K562 (cell line): ENCODE results near the gene WDR70. TPM values are rescaled to one million over a fixed set of nuclear protein-coding genes. Genes with fewer than 3 reads are reported as not detected.

Experiments
- ARID1B ChIP-seq: fragments of 450-650 bp; IDR thresholded peaks from 2 replicates; pipeline ENCODE4 v1.6.1; 2016; ENCODE audit warnings: antibody characterized with exemption, mild to moderate bottlenecking, inconsistent platforms
- ARID3A ChIP-seq: IDR thresholded peaks from 2 replicates; pipeline ENCODE4 v1.6.1; 2012; ENCODE audit warnings: low read depth, low read length, improper control_type of control experiment, borderline replicate concordance
- BRF2 ChIP-seq: IDR thresholded peaks from 3 replicates; pipeline ENCODE4 v1.6.1; 2011; ENCODE audit warnings: borderline replicate concordance, mild to moderate bottlenecking; ENCODE audit not compliant: insufficient read length, insufficient read depth
- ETV1 ChIP-seq: fragments of 450-650 bp; conservative IDR thresholded peaks from 2 replicates; pipeline ENCODE4 v1.6.1; 2016; ENCODE audit warnings: missing genetic modification characterization, control low read depth, low read depth, missing compliant biosample characterization
- GABPB1 ChIP-seq: sonication (generic); formaldehyde crosslinking; IDR thresholded peaks from 2 replicates; pipeline ENCODE4 v1.8.0; 2022; ENCODE audit warnings: mild to moderate bottlenecking, missing genetic modification reagents
- LCOR ChIP-seq: sonication (generic); formaldehyde crosslinking; IDR thresholded peaks from 2 replicates; pipeline ENCODE4 v1.8.0; 2022; ENCODE audit warnings: mild to moderate bottlenecking, missing genetic modification reagents
- MXI1 ChIP-seq: IDR thresholded peaks from 2 replicates; pipeline ENCODE4 v1.6.1; 2011; ENCODE audit warnings: low read depth, mild to moderate bottlenecking, improper control_type of control experiment, low read length
- NCOA4 ChIP-seq: fragments of 450-650 bp; IDR thresholded peaks from 2 replicates; pipeline ENCODE4 v1.6.1; 2018; ENCODE audit warnings: mild to moderate bottlenecking; ENCODE audit not compliant: partially characterized antibody
- NCOR1 ChIP-seq: fragments of 450-650 bp; IDR thresholded peaks from 2 replicates; pipeline ENCODE4 v1.6.1; 2016; ENCODE audit warnings: mild to moderate bottlenecking, moderate library complexity
- NR2C1 ChIP-seq, 2 experiments: fragments of 450-650 bp; IDR thresholded peaks; 2 replicates each; pipeline ENCODE4 v1.6.1; 2017; ENCODE audit warnings: mild to moderate bottlenecking in 2 of 2, antibody characterized with exemption in 1 of 2, inconsistent platforms in 1 of 2, missing compliant biosample characterization in 1 of 2, missing genetic modification characterization in 1 of 2
- SFPQ ChIP-seq: fragments of 200-400 bp; formaldehyde crosslinking; IDR thresholded peaks from 2 replicates; pipeline ENCODE4 v1.6.1; 2017; ENCODE audit warnings: mild to moderate bottlenecking, low read depth, low read length, moderate library complexity
- SMAD1 ChIP-seq: fragments of 150-350 bp; IDR thresholded peaks from 2 replicates; pipeline ENCODE4 v1.6.1; 2014; ENCODE audit warnings: low read length, low read depth; ENCODE audit not compliant: partially characterized antibody
- TAF1 ChIP-seq: IDR thresholded peaks from 2 replicates; pipeline ENCODE4 v1.6.1; 2011; ENCODE audit warnings: mild to moderate bottlenecking, low read length, moderate library complexity; ENCODE audit not compliant: insufficient read depth, control insufficient read depth, severe bottlenecking; ENCODE audit errors: extremely low read depth
- VEZF1 ChIP-seq: fragments of 200-800 bp; sonication (Bioruptor generic); IDR thresholded peaks from 2 replicates; pipeline ENCODE4 v1.6.1; 2017; ENCODE audit warnings: missing genetic modification characterization, missing compliant biosample characterization
- ZBTB34 ChIP-seq: fragments of 250-450 bp; sonication (Bioruptor Pico); IDR thresholded peaks from 2 replicates; pipeline ENCODE4 v1.8.0; 2021; ENCODE audit warnings: mild to moderate bottlenecking, moderate library complexity
- ZNF140 ChIP-seq: fragments of 250-450 bp; sonication (Bioruptor Pico); IDR thresholded peaks from 2 replicates; pipeline ENCODE4 v1.8.0; 2021; ENCODE audit warnings: moderate library complexity, mild to moderate bottlenecking, inconsistent platforms
- ZNF174 ChIP-seq: fragments of 250-450 bp; sonication (Bioruptor Pico); IDR thresholded peaks from 2 replicates; pipeline ENCODE4 v1.4.0; 2020; ENCODE audit warnings: mild to moderate bottlenecking
- ZNF24 ChIP-seq: fragments of 450-650 bp; IDR thresholded peaks from 2 replicates; pipeline ENCODE4 v1.6.1; 2016
- ZZZ3 ChIP-seq: fragments of 450-650 bp; IDR thresholded peaks from 2 replicates; pipeline ENCODE4 v1.6.1; 2016; ENCODE audit warnings: antibody characterized with exemption, mild to moderate bottlenecking, moderate library complexity
- polyA plus RNA-seq, 8 experiments: library from polyadenylated mRNA; depleted of rRNA in 4 of 8; stranded (reverse) in 5 of 8; unstranded in 3 of 8; fragments of >200 nt; fragmentation: Nextera tagmentation in 2 of 8; fragmentation: Illumina TruSeq in 1 of 8; extraction: Ambion mirVana in 2 of 8; extraction: Trizol in 1 of 8; gene quantifications; 2 replicates each; pipeline versions ENCODE4 v1.2.1 to v1.2.3, GENCODE V29; 2011 to 2014; ENCODE audit warnings: inconsistent platforms in 1 of 8, missing spikeins in 1 of 8
- total RNA-seq, 7 experiments: library from RNA; depleted of rRNA in 6 of 7; stranded (reverse); fragments of >200 nt in 6 of 7; fragmentation: Illumina TruSeq in 2 of 7; extraction: Trizol in 2 of 7; gene quantifications; 2 replicates each; pipeline versions ENCODE4 v1.2.1 to v1.2.3, GENCODE V29; 2011 to 2021; ENCODE audit warnings: low replicate concordance in 1 of 7

Gene WDR70
- total and polyA plus RNA-seq, 9 of the 15 experiments (the other 6 are each of a cell fraction or from before 2014, with no cell fraction given), result 16.8 to 46.6 (median 38.8) TPM

- peak; percentile 90 for TF ChIP-seq VEZF1 (CRISPR knock-in tag)
- peak; percentile 68 for TF ChIP-seq ETV1 (tag)
- no peak for TF ChIP-seq ZNF140 (CRISPR knock-in tag)
- no peak for TF ChIP-seq ZBTB34 (CRISPR knock-in tag)
- no peak for TF ChIP-seq ZNF174 (CRISPR knock-in tag)
- peak; percentile 98 for TF ChIP-seq GABPB1 (CRISPR knock-in tag)
- no peak for TF ChIP-seq SMAD1
- TF ChIP-seq ZNF24, result 0 out of 2 replicates have a peak, but pooled peaks have one; percentile 16
- peak; percentile 44 for TF ChIP-seq MXI1
- peak; percentile 55 for TF ChIP-seq NCOA4
- peak; percentile 93 for TF ChIP-seq NR2C1 (IDR thresholded peaks at IDR 0.05)
- peak; percentile 92 for TF ChIP-seq NR2C1 (tag; IDR thresholded peaks at IDR 0.05)
- peak; percentile 99 for TF ChIP-seq ZZZ3
- peak; percentile 80 for TF ChIP-seq TAF1
- no peak for TF ChIP-seq BRF2
- no peak for TF ChIP-seq ARID3A
- peak; percentile 93 for TF ChIP-seq LCOR (CRISPR knock-in tag)
- peak; percentile 74 for TF ChIP-seq NCOR1
- TF ChIP-seq ARID1B, result peak; percentile 82
- TF ChIP-seq SFPQ, result no peak
These were observed 8.0 kb upstream of the WDR70 start, which contains the start of gene NUP155 (continued) for GRCh38 chr5:37370864-37371726.
